ENCODE results near the gene TLE7. TPM values are rescaled to one million over a fixed set of nuclear protein-coding genes. Genes with fewer than 3 reads are reported as not detected.

The TLE7 gene
- total and polyA plus RNA-seq, 2 experiments from 2014 or later, result 0.44 to 2.5 TPM

DNA sequence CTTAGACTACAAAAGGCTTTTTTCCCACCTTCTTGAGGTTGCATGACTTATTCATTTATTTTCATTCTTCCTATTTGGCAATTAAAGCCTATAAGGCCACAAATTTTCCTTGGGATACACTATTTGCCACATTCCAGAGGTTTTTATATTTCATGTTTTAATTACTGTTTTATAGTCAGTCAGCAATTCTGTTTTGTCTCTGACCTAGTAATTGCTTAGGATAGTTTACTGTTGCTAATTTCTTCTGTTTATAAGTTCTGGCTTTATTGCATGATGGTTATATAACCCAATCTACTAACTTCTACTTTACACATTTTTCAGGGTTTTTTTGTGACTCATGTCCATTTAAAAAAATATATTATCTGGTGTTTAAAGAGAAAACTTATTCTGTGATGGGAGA lies 17.7 kb upstream of the TLE7 start:
- H3K27ac ChIP-seq (ENCODE audit: low read depth), result no peak overlapping the region
- H3K4me3 Mint-ChIP-seq, result no peak overlapping the region
- H3K36me3 ChIP-seq (ENCODE audit: insufficient read depth), result no peaks in the 10 kb centered on the region
- H3K36me3 Mint-ChIP-seq (ENCODE audit: low read depth), result peaks cover 20% of the 10 kb centered on the region
- no peak overlapping the region for H2AFZ ChIP-seq
- no peaks in the 10 kb centered on the region for H3K27me3 ChIP-seq (ENCODE audit: insufficient read depth)
- no peaks in the 10 kb centered on the region for H4K20me1 ChIP-seq (replicated peaks; ENCODE audit: insufficient read depth)
- peaks cover 21% of the 10 kb centered on the region for H3K79me2 ChIP-seq (replicated peaks; ENCODE audit: insufficient read depth)
- peaks cover 2% of the 10 kb centered on the region for H3K27me3 Mint-ChIP-seq (ENCODE audit: insufficient read depth, low read depth, poor library complexity)
- no peaks in the 10 kb centered on the region for H3F3A ChIP-seq (replicated peaks; ENCODE audit: low read depth)
- TF ChIP-seq CREB1 (CRISPR knock-in tag; IDR thresholded peaks at IDR 0.05; ENCODE audit: low read depth) (no peak), EZH2phosphoT487 (IDR thresholded peaks at IDR 0.05; ENCODE audit: unreplicated experiment) (no peak), EZH2 (IDR thresholded peaks at IDR 0.05; ENCODE audit: low read depth, unreplicated experiment) (no peak), STAT1 (IDR thresholded peaks at IDR 0.05; ENCODE audit: unreplicated experiment) (no peak), JUNB (IDR thresholded peaks at IDR 0.05; ENCODE audit: unreplicated experiment) (no peak), ZNF114 (CRISPR knock-in tag; IDR thresholded peaks at IDR 0.05) (no peak), ZNF331 (CRISPR knock-in tag; IDR thresholded peaks at IDR 0.05; ENCODE audit: low read depth) (no peak), NANOG (IDR thresholded peaks at IDR 0.05; ENCODE audit: borderline replicate concordance) (no peak), POLR2AphosphoS5 (IDR thresholded peaks at IDR 0.05; ENCODE audit: low read depth) (no peak)
- TF ChIP-seq, protein P1, sequence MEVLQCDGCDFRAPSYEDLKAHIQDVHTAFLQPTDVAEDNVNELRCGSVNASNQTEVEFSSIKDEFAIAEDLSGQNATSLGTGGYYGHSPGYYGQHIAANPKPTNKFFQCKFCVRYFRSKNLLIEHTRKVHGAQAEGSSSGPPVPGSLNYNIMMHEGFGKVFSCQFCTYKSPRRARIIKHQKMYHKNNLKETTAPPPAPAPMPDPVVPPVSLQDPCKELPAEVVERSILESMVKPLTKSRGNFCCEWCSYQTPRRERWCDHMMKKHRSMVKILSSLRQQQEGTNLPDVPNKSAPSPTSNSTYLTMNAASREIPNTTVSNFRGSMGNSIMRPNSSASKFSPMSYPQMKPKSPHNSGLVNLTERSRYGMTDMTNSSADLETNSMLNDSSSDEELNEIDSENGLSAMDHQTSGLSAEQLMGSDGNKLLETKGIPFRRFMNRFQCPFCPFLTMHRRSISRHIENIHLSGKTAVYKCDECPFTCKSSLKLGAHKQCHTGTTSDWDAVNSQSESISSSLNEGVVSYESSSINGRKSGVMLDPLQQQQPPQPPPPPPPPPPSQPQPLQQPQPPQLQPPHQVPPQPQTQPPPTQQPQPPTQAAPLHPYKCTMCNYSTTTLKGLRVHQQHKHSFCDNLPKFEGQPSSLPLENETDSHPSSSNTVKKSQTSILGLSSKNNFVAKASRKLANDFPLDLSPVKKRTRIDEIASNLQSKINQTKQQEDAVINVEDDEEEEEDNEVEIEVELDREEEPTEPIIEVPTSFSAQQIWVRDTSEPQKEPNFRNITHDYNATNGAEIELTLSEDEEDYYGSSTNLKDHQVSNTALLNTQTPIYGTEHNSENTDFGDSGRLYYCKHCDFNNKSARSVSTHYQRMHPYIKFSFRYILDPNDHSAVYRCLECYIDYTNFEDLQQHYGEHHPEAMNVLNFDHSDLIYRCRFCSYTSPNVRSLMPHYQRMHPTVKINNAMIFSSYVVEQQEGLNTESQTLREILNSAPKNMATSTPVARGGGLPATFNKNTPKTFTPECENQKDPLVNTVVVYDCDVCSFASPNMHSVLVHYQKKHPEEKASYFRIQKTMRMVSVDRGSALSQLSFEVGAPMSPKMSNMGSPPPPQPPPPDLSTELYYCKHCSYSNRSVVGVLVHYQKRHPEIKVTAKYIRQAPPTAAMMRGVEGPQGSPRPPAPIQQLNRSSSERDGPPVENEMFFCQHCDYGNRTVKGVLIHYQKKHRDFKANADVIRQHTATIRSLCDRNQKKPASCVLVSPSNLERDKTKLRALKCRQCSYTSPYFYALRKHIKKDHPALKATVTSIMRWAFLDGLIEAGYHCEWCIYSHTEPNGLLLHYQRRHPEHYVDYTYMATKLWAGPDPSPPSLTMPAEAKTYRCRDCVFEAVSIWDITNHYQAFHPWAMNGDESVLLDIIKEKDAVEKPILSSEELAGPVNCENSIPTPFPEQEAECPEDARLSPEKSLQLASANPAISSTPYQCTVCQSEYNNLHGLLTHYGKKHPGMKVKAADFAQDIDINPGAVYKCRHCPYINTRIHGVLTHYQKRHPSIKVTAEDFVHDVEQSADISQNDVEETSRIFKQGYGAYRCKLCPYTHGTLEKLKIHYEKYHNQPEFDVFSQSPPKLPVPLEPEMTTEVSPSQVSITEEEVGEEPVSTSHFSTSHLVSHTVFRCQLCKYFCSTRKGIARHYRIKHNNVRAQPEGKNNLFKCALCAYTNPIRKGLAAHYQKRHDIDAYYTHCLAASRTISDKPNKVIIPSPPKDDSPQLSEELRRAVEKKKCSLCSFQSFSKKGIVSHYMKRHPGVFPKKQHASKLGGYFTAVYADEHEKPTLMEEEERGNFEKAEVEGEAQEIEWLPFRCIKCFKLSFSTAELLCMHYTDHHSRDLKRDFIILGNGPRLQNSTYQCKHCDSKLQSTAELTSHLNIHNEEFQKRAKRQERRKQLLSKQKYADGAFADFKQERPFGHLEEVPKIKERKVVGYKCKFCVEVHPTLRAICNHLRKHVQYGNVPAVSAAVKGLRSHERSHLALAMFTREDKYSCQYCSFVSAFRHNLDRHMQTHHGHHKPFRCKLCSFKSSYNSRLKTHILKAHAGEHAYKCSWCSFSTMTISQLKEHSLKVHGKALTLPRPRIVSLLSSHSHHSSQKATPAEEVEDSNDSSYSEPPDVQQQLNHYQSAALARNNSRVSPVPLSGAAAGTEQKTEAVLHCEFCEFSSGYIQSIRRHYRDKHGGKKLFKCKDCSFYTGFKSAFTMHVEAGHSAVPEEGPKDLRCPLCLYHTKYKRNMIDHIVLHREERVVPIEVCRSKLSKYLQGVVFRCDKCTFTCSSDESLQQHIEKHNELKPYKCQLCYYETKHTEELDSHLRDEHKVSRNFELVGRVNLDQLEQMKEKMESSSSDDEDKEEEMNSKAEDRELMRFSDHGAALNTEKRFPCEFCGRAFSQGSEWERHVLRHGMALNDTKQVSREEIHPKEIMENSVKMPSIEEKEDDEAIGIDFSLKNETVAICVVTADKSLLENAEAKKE (CRISPR knock-in tag; IDR thresholded peaks at IDR 0.05), result no peak
- TF ChIP-seq, protein P2, sequence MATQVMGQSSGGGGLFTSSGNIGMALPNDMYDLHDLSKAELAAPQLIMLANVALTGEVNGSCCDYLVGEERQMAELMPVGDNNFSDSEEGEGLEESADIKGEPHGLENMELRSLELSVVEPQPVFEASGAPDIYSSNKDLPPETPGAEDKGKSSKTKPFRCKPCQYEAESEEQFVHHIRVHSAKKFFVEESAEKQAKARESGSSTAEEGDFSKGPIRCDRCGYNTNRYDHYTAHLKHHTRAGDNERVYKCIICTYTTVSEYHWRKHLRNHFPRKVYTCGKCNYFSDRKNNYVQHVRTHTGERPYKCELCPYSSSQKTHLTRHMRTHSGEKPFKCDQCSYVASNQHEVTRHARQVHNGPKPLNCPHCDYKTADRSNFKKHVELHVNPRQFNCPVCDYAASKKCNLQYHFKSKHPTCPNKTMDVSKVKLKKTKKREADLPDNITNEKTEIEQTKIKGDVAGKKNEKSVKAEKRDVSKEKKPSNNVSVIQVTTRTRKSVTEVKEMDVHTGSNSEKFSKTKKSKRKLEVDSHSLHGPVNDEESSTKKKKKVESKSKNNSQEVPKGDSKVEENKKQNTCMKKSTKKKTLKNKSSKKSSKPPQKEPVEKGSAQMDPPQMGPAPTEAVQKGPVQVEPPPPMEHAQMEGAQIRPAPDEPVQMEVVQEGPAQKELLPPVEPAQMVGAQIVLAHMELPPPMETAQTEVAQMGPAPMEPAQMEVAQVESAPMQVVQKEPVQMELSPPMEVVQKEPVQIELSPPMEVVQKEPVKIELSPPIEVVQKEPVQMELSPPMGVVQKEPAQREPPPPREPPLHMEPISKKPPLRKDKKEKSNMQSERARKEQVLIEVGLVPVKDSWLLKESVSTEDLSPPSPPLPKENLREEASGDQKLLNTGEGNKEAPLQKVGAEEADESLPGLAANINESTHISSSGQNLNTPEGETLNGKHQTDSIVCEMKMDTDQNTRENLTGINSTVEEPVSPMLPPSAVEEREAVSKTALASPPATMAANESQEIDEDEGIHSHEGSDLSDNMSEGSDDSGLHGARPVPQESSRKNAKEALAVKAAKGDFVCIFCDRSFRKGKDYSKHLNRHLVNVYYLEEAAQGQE (IDR thresholded peaks at IDR 0.05; ENCODE audit: unreplicated experiment), result no peak
- TF ChIP-seq, protein P3, sequence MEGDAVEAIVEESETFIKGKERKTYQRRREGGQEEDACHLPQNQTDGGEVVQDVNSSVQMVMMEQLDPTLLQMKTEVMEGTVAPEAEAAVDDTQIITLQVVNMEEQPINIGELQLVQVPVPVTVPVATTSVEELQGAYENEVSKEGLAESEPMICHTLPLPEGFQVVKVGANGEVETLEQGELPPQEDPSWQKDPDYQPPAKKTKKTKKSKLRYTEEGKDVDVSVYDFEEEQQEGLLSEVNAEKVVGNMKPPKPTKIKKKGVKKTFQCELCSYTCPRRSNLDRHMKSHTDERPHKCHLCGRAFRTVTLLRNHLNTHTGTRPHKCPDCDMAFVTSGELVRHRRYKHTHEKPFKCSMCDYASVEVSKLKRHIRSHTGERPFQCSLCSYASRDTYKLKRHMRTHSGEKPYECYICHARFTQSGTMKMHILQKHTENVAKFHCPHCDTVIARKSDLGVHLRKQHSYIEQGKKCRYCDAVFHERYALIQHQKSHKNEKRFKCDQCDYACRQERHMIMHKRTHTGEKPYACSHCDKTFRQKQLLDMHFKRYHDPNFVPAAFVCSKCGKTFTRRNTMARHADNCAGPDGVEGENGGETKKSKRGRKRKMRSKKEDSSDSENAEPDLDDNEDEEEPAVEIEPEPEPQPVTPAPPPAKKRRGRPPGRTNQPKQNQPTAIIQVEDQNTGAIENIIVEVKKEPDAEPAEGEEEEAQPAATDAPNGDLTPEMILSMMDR (conservative IDR thresholded peaks at IDR 0.05; ENCODE audit: low read depth in 2 of 2), result no peak
- TF ChIP-seq, protein P4, sequence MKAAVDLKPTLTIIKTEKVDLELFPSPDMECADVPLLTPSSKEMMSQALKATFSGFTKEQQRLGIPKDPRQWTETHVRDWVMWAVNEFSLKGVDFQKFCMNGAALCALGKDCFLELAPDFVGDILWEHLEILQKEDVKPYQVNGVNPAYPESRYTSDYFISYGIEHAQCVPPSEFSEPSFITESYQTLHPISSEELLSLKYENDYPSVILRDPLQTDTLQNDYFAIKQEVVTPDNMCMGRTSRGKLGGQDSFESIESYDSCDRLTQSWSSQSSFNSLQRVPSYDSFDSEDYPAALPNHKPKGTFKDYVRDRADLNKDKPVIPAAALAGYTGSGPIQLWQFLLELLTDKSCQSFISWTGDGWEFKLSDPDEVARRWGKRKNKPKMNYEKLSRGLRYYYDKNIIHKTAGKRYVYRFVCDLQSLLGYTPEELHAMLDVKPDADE (IDR thresholded peaks at IDR 0.05), result no peak
- H3K9me2 ChIP-seq (ENCODE audit: insufficient read depth), result no peaks in the 10 kb centered on the region
- ATAC-seq (no peak), DNase-seq (ENCODE audit: low spot score) (no peak)
- H3K4me2 ChIP-seq, result no peak overlapping the region
- no peak overlapping the region for H3K4me3 ChIP-seq
- no peaks in the 10 kb centered on the region for H3K4me1 ChIP-seq (ENCODE audit: insufficient read depth)
- H3K4me1 Mint-ChIP-seq, result peaks cover 6% of the 10 kb centered on the region; the same call in 1 of the 3 replicates
- no peak overlapping the region for H3K27ac Mint-ChIP-seq
- peaks cover 6% of the 10 kb centered on the region; the same call in 2 of the 3 replicates for H3K9me3 Mint-ChIP-seq

All from GM23338 (cell line).